GM12878 (cell line): ENCODE results near the gene SNAI1. TPM values are rescaled to one million over a fixed set of nuclear protein-coding genes. Genes with fewer than 3 reads are reported as not detected.

Experiments used
- ATAC-seq: fragments of 200-7000 bp; cut with Tn5 transposase; 3 replicates; pipeline ENCODE4 v1.9.1; 2020; ENCODE audit warnings: mild to moderate bottlenecking, moderate library complexity
- BruUV-seq: library from RNA; stranded (reverse); fragments of 400-500 nt; replicated peaks from 2 replicates; lab custom pipeline; 2021; lab: Mats Ljungman, UMichigan
- CTCF ChIA-PET: fragments of 300-600 bp; sonication (Branson Sonifier 250); formaldehyde crosslinking; extraction: SDS; loops from one replicate; lab custom pipeline; 2021; ENCODE audit warnings: inconsistent platforms; lab: Yijun Ruan, JAX
- POLR2A ChIA-PET: fragments of 350-600 bp; formaldehyde crosslinking; extraction: SDS; loops from one replicate; lab custom pipeline; 2021; ENCODE audit warnings: inconsistent platforms; lab: Charles Lee
- RAD21 ChIA-PET: fragments of 300-600 bp; sonication (Branson Sonifier 250); formaldehyde crosslinking; loops from one replicate; lab custom pipeline; 2023; ENCODE audit warnings: antibody characterized with exemption; ENCODE audit not compliant: unreplicated experiment; lab: Charles Lee
- SMC1A ChIA-PET: fragments of 300-600 bp; sonication (Branson Sonifier 250); formaldehyde crosslinking; loops from one replicate; lab custom pipeline; 2023; ENCODE audit not compliant: unreplicated experiment, uncharacterized antibody; lab: Charles Lee
- DNase-seq: peaks from one replicate; pipeline ENCODE4 v3.0.0-alpha.2; 2011; ENCODE audit warnings: low read depth, low spot score
- FAIRE-seq: peaks from 3 replicates; lab custom pipeline; 2011; peaks lifted over from hg19 to GRCh38; lab: Jason Lieb, UNC
- H2AFZ ChIP-seq: 2 replicates; pipeline ENCODE4 v1.6.0; 2011; ENCODE audit warnings: low read depth, low read length, control low read depth; ENCODE audit not compliant: control insufficient read depth
- H3K27ac ChIP-seq: 2 replicates; pipeline ENCODE4 v1.5.1; 2011; ENCODE audit warnings: control low read depth; ENCODE audit not compliant: control insufficient read depth, insufficient read depth
- H3K27me3 ChIP-seq, 2 experiments: replicated peaks in 1 of 2; 2 replicates each; pipeline versions ENCODE4 v1.6.0 to v1.6.1; 2011; ENCODE audit warnings: low read length in 1 of 2; ENCODE audit not compliant: control insufficient read depth in 2 of 2, insufficient read depth in 2 of 2
- H3K36me3 ChIP-seq, 2 experiments: 2 replicates each; pipeline ENCODE4 v1.5.1; 2011; ENCODE audit warnings: low read length in 1 of 2; ENCODE audit not compliant: control insufficient read depth in 2 of 2, insufficient read depth in 2 of 2
- H3K4me1 ChIP-seq: 2 replicates; pipeline ENCODE4 v1.6.1; 2011; ENCODE audit warnings: mild to moderate bottlenecking, low read length, moderate library complexity, mixed read lengths; ENCODE audit not compliant: control insufficient read depth, insufficient read depth
- H3K4me2 ChIP-seq: 2 replicates; pipeline ENCODE4 v1.6.0; 2011; ENCODE audit warnings: control low read depth; ENCODE audit not compliant: control insufficient read depth, insufficient read depth
- H3K4me3 ChIP-seq: fragments of 200-600 bp; sonication (generic); 2 replicates; pipeline ENCODE4 v1.5.1; 2016
- H3K79me2 ChIP-seq: 2 replicates; pipeline ENCODE4 v1.6.0; 2011; ENCODE audit warnings: low read length; ENCODE audit not compliant: control insufficient read depth, insufficient read depth
- H3K9ac ChIP-seq: 2 replicates; pipeline ENCODE4 v1.8.0; 2011; ENCODE audit warnings: low read length, control low read depth, mixed read lengths; ENCODE audit not compliant: control insufficient read depth, insufficient read depth
- H3K9me3 ChIP-seq: replicated peaks from 3 replicates; pipeline ENCODE4 v1.5.1; 2011; ENCODE audit warnings: mild to moderate bottlenecking, low read length; ENCODE audit not compliant: control insufficient read depth, insufficient read depth
- H4K20me1 ChIP-seq: 2 replicates; pipeline ENCODE4 v1.6.0; 2011; ENCODE audit not compliant: control insufficient read depth, insufficient read depth
- BACH1 ChIP-seq: fragments of 450-650 bp; IDR thresholded peaks from 2 replicates; pipeline ENCODE4 v1.6.1; 2017; ENCODE audit warnings: mild to moderate bottlenecking, borderline replicate concordance
- EED ChIP-seq: sonication (generic); IDR thresholded peaks from 2 replicates; pipeline ENCODE4 v1.6.1; 2016; ENCODE audit warnings: antibody characterized with exemption, low read depth
- ELK1 ChIP-seq: IDR thresholded peaks from 2 replicates; pipeline ENCODE4 v1.6.1; 2012; ENCODE audit warnings: low read depth, low read length, improper control_type of control experiment
- FOXM1 ChIP-seq: IDR thresholded peaks from 2 replicates; pipeline ENCODE4 v1.6.1; 2012; ENCODE audit warnings: low read depth, mild to moderate bottlenecking, inconsistent platforms, low read length, moderate library complexity
- KAT2A ChIP-seq: conservative IDR thresholded peaks from 2 replicates; pipeline ENCODE4 v1.6.1; 2011; ENCODE audit warnings: low read depth, low read length; ENCODE audit not compliant: control insufficient read depth
- KDM1A ChIP-seq: fragments of 200-600 bp; sonication (generic); IDR thresholded peaks from 2 replicates; pipeline ENCODE4 v1.6.1; 2016; ENCODE audit warnings: borderline replicate concordance
- NR2C1 ChIP-seq: fragments of 450-650 bp; IDR thresholded peaks from 2 replicates; pipeline ENCODE4 v1.6.1; 2017; ENCODE audit warnings: antibody characterized with exemption, mild to moderate bottlenecking, moderate library complexity
- RAD21 ChIP-seq: IDR thresholded peaks from 2 replicates; pipeline ENCODE4 v1.6.1; 2011; ENCODE audit warnings: mild to moderate bottlenecking, low read depth, low read length, moderate library complexity; ENCODE audit not compliant: insufficient read depth
- STAT1 ChIP-seq: fragments of 450-650 bp; conservative IDR thresholded peaks from 2 replicates; pipeline ENCODE4 v1.6.1; 2014; ENCODE audit warnings: antibody characterized with exemption, mild to moderate bottlenecking
- ZNF207 ChIP-seq: fragments of 450-650 bp; IDR thresholded peaks from 2 replicates; pipeline ENCODE4 v1.6.1; 2014; ENCODE audit warnings: antibody characterized with exemption, mild to moderate bottlenecking, borderline replicate concordance
- ZNF217 ChIP-seq: fragments of 450-650 bp; IDR thresholded peaks from 2 replicates; pipeline ENCODE4 v1.6.1; 2017; ENCODE audit warnings: antibody characterized with exemption, mild to moderate bottlenecking
- ZNF24 ChIP-seq: fragments of 450-650 bp; IDR thresholded peaks from 2 replicates; pipeline ENCODE4 v1.6.1; 2017; ENCODE audit warnings: antibody characterized with exemption, mild to moderate bottlenecking
- ZNF274 ChIP-seq: IDR thresholded peaks from one replicate; pipeline ENCODE4 v1.8.0; 2011; ENCODE audit not compliant: insufficient read length, insufficient read depth
- WGBS: methylation state at CpG from one replicate; pipeline ENCODE4 v1.1.6; 2016; ENCODE audit warnings: low lambda C conversion rate; ENCODE audit not compliant: insufficient replicate concordance, insufficient coverage; ENCODE audit errors: missing lambda C conversion rate; 5-methylcytosine and 5-hydroxymethylcytosine counted together
- in situ Hi-C: fragments of 300-500 bp; cut with MboI; formaldehyde crosslinking; loops from 9 replicates; pipeline ENCODE4 v1.14.3; 2018; ENCODE audit warnings: mixed read lengths
- intact Hi-C: fragments of 100-400 bp; cut with micrococcal nuclease; formaldehyde crosslinking; loops from one replicate; pipeline ENCODE4 v1.14.2; 2022; ENCODE audit not compliant: unreplicated experiment
- polyA plus RNA-seq, 11 experiments: library from polyadenylated mRNA; depleted of rRNA in 4 of 11; unstranded in 6 of 11; stranded (reverse) in 5 of 11; fragments of >200 nt; fragmentation: Nextera tagmentation in 4 of 11; fragmentation: Illumina TruSeq in 1 of 11; extraction: Ambion mirVana in 4 of 11; extraction: Trizol in 1 of 11; gene quantifications; 1 replicate in 1 of 11; 2 replicates in 10 of 11; pipeline versions ENCODE4 v1.2.1 to v1.2.3, GENCODE V29; 2011 to 2016; ENCODE audit warnings: inconsistent platforms in 2 of 11, missing spikeins in 2 of 11, low read depth in 1 of 11
- total RNA-seq, 4 experiments: library from RNA; depleted of rRNA in 3 of 4; stranded (reverse); fragments of >200 nt in 3 of 4; fragmentation: Illumina TruSeq in 1 of 4; extraction: Trizol in 1 of 4; gene quantifications; 2 replicates each; pipeline versions ENCODE4 v1.2.1 to v1.2.3, GENCODE V29; 2013 to 2021
- TF ChIP-seq, protein P1 (sequence below): fragments of 450-650 bp; IDR thresholded peaks from 2 replicates; pipeline ENCODE4 v1.6.1; 2016; ENCODE audit warnings: mild to moderate bottlenecking, moderate library complexity, borderline replicate concordance
- TF ChIP-seq, protein P2 (sequence below): fragments of 450-650 bp; formaldehyde crosslinking; IDR thresholded peaks from 2 replicates; pipeline ENCODE4 v1.4.0; 2020; ENCODE audit warnings: mild to moderate bottlenecking, moderate library complexity

SNAI1 gene
- total and polyA plus RNA-seq, 10 of the 15 experiments (the other 5 are each of a cell fraction or from before 2014, with no cell fraction given) = 0.11 to 0.79 (median 0.24) TPM; not detected in 2

- Histone ChIP-seq H3K36me3 (no peaks in the 10 kb centered on the region), H4K20me1 (no peaks in the 10 kb centered on the region), H3K27ac (no peak overlapping the region), H3K4me3 (no peak overlapping the region), H3K4me1 (no peaks in the 10 kb centered on the region), H3K4me2 (no peak overlapping the region), H3K27me3 (no peaks in the 10 kb centered on the region), H3K79me2 (no peaks in the 10 kb centered on the region), H2AFZ (no peak overlapping the region), H3K9me3 (no peaks in the 10 kb centered on the region), H3K9ac (no peak overlapping the region)
- CTCF ChIA-PET = interaction anchor here (1.3 to 2.6 kb wide), 3 partner anchors 9 to 83 kb away, joined by 6 to 18 read pairs (median 11); no protein-coding TSS in a partner anchor
- 47% methylated on average over 12 of the region's 18 CpGs for WGBS
- intact Hi-C loops = no loop called here
- POLR2A ChIA-PET = interaction anchor here (1.2 kb wide), 1 partner anchor 17 kb away, joined by 3 read pairs; no protein-coding TSS in a partner anchor
- no peak for FAIRE-seq
- no peak for DNase-seq
- ATAC-seq = no peak; the same call in 2 of the 3 replicates
- in situ Hi-C loops = no loop called here
- BruUV-seq = no TSS peak
- SMC1A ChIA-PET = interaction anchor here (1.5 to 2.3 kb wide), 2 partner anchors 81 to 83 kb away, joined by 6 to 10 read pairs; no protein-coding TSS in a partner anchor
- RAD21 ChIA-PET = interaction anchor here (1.2 to 1.7 kb wide), 2 partner anchors 11 to 83 kb away, joined by 7 to 9 read pairs; no protein-coding TSS in a partner anchor
- TF ChIP-seq RAD21 = no peak
- TF ChIP-seq KDM1A = no peak
- no peak for TF ChIP-seq ZNF24
- no peak for TF ChIP-seq FOXM1
- TF ChIP-seq NR2C1 = no peak
- TF ChIP-seq ZNF207 = no peak
- TF ChIP-seq, protein P1, sequence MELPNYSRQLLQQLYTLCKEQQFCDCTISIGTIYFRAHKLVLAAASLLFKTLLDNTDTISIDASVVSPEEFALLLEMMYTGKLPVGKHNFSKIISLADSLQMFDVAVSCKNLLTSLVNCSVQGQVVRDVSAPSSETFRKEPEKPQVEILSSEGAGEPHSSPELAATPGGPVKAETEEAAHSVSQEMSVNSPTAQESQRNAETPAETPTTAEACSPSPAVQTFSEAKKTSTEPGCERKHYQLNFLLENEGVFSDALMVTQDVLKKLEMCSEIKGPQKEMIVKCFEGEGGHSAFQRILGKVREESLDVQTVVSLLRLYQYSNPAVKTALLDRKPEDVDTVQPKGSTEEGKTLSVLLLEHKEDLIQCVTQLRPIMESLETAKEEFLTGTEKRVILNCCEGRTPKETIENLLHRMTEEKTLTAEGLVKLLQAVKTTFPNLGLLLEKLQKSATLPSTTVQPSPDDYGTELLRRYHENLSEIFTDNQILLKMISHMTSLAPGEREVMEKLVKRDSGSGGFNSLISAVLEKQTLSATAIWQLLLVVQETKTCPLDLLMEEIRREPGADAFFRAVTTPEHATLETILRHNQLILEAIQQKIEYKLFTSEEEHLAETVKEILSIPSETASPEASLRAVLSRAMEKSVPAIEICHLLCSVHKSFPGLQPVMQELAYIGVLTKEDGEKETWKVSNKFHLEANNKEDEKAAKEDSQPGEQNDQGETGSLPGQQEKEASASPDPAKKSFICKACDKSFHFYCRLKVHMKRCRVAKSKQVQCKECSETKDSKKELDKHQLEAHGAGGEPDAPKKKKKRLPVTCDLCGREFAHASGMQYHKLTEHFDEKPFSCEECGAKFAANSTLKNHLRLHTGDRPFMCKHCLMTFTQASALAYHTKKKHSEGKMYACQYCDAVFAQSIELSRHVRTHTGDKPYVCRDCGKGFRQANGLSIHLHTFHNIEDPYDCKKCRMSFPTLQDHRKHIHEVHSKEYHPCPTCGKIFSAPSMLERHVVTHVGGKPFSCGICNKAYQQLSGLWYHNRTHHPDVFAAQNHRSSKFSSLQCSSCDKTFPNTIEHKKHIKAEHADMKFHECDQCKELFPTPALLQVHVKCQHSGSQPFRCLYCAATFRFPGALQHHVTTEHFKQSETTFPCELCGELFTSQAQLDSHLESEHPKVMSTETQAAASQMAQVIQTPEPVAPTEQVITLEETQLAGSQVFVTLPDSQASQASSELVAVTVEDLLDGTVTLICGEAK = no peak
- TF ChIP-seq STAT1 = no peak
- no peak for TF ChIP-seq ZNF274
- TF ChIP-seq ELK1 = no peak
- TF ChIP-seq KAT2A = no peak
- TF ChIP-seq EED = no peak
- TF ChIP-seq, protein P2, sequence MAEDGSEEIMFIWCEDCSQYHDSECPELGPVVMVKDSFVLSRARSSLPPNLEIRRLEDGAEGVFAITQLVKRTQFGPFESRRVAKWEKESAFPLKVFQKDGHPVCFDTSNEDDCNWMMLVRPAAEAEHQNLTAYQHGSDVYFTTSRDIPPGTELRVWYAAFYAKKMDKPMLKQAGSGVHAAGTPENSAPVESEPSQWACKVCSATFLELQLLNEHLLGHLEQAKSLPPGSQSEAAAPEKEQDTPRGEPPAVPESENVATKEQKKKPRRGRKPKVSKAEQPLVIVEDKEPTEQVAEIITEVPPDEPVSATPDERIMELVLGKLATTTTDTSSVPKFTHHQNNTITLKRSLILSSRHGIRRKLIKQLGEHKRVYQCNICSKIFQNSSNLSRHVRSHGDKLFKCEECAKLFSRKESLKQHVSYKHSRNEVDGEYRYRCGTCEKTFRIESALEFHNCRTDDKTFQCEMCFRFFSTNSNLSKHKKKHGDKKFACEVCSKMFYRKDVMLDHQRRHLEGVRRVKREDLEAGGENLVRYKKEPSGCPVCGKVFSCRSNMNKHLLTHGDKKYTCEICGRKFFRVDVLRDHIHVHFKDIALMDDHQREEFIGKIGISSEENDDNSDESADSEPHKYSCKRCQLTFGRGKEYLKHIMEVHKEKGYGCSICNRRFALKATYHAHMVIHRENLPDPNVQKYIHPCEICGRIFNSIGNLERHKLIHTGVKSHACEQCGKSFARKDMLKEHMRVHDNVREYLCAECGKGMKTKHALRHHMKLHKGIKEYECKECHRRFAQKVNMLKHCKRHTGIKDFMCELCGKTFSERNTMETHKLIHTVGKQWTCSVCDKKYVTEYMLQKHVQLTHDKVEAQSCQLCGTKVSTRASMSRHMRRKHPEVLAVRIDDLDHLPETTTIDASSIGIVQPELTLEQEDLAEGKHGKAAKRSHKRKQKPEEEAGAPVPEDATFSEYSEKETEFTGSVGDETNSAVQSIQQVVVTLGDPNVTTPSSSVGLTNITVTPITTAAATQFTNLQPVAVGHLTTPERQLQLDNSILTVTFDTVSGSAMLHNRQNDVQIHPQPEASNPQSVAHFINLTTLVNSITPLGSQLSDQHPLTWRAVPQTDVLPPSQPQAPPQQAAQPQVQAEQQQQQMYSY (CRISPR knock-in tag) = no peak
- no peak for TF ChIP-seq ZNF217
- TF ChIP-seq BACH1 = no peak
Observed at GRCh38 chr20:49987868-49988690, 5.3 kb downstream of the SNAI1 start.
